Left ventricle myocardium superior (tissue), 1 donor: Measurements from ENCODE around the gene RAB1A. TPM values are rescaled to one million over a fixed set of nuclear protein-coding genes. Genes with fewer than 3 reads are reported as not detected.
A peak's percentile ranks its signal among the peaks of the same experiment; 100 is the strongest.
"Not testable (repeated sequence)": the region's sequence is repeated elsewhere in the genome, so short reads cannot be mapped to it uniquely, and the experiment has no call there.

Source experiments
- ATAC-seq: fragments of 200-7000 bp; cut with Tn5 transposase; one replicate; pipeline ENCODE4 v1.9.1; 2020; ENCODE audit warnings: mild to moderate bottlenecking, moderate library complexity
- DNase-seq: peaks from one replicate; pipeline ENCODE4 v3.0.0-alpha.2; 2020
- intact Hi-C: fragments of 100-400 bp; cut with micrococcal nuclease; formaldehyde crosslinking; loops from one replicate; pipeline ENCODE4 v1.11.0; 2022
- total RNA-seq: library from RNA; stranded (reverse); fragmentation: NEBNext Ultra II Directional; extraction: Animal tissue kit (Norgen Biotek cat#: 25700); gene quantifications from one replicate; pipeline ENCODE4 v1.2.1, GENCODE V29; 2021
- donor health status: DM: no; HTN: yes; CAD: no; lungs with severe emphysema.

The RAB1A gene
- total RNA-seq, 1 donor from 2014 or later: 121 TPM

GRCh38 chr2:65144571-65144970, 14.7 kb upstream of the RAB1A start:
- DNase-seq: no peak
- no peak for ATAC-seq
- intact Hi-C loops: no loop called here

GRCh38 chr2:65142515-65142914, 12.6 kb upstream of the RAB1A start:
- DNase-seq (no peak), ATAC-seq (no peak)
- intact Hi-C loops: no loop called here

- DNase-seq: no peak
- intact Hi-C loops: no loop called here
- ATAC-seq: no peak
These were observed 7.4 kb upstream of the RAB1A start for GRCh38 chr2:65137197-65137775.

- ATAC-seq (no peak), DNase-seq (no peak)
- intact Hi-C loops: no loop called here
These were observed 6.3 kb upstream of the RAB1A start for GRCh38 chr2:65136253-65136652.

GRCh38 chr2:65134158-65134557, 4.3 kb upstream of the RAB1A start:
- DNase-seq: no peak
- ATAC-seq: no peak
- intact Hi-C loops: no loop called here

GRCh38 chr2:65133626-65134025, 3.7 kb upstream of the RAB1A start:
- intact Hi-C loops: no loop called here
- ATAC-seq: no peak

GRCh38 chr2:65132930-65133329, 3.0 kb upstream of the RAB1A start:
- ATAC-seq, intact Hi-C loops, DNase-seq: not testable (repeated sequence)

More at GRCh38 chr2:65133626-65134025, 3.7 kb upstream of the RAB1A start:
- DNase-seq: no peak

- DNase-seq (no peak), ATAC-seq (peak; percentile 66)
- intact Hi-C loops: no loop called here
These were observed 814 bp upstream of the RAB1A start for GRCh38 chr2:65130664-65131175.

GRCh38 chr2:65129286-65129825, 550 bp downstream of the RAB1A start:
- peak; percentile 67 for DNase-seq
- peak; percentile 31 for ATAC-seq
- intact Hi-C loops: loop anchor here (5.0 kb wide), 1 partner anchor 57 kb away; no protein-coding TSS in a partner anchor

GRCh38 chr2:65128297-65129190, 1.4 kb downstream of the RAB1A start:
- DNase-seq: no peak
- intact Hi-C loops: loop anchor here (5.0 kb wide), 1 partner anchor 56 kb away; no protein-coding TSS in a partner anchor

GRCh38 chr2:65125457-65125856, 4.4 kb downstream of the RAB1A start:
- ATAC-seq: not testable (repeated sequence)
- peak; percentile 59 for DNase-seq
- intact Hi-C loops: loop anchor here (5.0 kb wide), 1 partner anchor 53 kb away; no protein-coding TSS in a partner anchor

More at GRCh38 chr2:65128297-65129190, 1.4 kb downstream of the RAB1A start:
- ATAC-seq: no peak

- intact Hi-C loops: no loop called here
- DNase-seq: no peak
- ATAC-seq: no peak
These were observed 7.6 kb downstream of the RAB1A start for GRCh38 chr2:65122313-65122712.

- intact Hi-C loops: no loop called here
- no peak for DNase-seq
These were observed 8.8 kb downstream of the RAB1A start for GRCh38 chr2:65120990-65121693.

GRCh38 chr2:65116645-65117044, 13.3 kb downstream of the RAB1A start:
- intact Hi-C loops: no loop called here
- DNase-seq (no peak), ATAC-seq (no peak)

More at GRCh38 chr2:65120990-65121693, 8.8 kb downstream of the RAB1A start:
- peak; percentile 48 for ATAC-seq

GRCh38 chr2:65114921-65115320, 15.0 kb downstream of the RAB1A start:
- intact Hi-C loops: no loop called here
- ATAC-seq (no peak), DNase-seq (no peak)

- intact Hi-C loops: no loop called here
- no peak for ATAC-seq
- no peak for DNase-seq
These were observed 16.1 kb downstream of the RAB1A start for GRCh38 chr2:65113816-65114215.

GRCh38 chr2:65113229-65113628, 16.7 kb downstream of the RAB1A start:
- no peak for ATAC-seq
- DNase-seq: no peak
- intact Hi-C loops: no loop called here

GRCh38 chr2:65112633-65113032, 17.3 kb downstream of the RAB1A start:
- ATAC-seq (no peak), DNase-seq (no peak)
- intact Hi-C loops: no loop called here

- DNase-seq (no peak), ATAC-seq (no peak)
- intact Hi-C loops: no loop called here
These were observed 21.1 kb downstream of the RAB1A start for GRCh38 chr2:65108780-65109179.
